Activated gamma-delta T cell treated with anti-CD3 and anti-CD28 coated beads, Interleukin-2, amount 50 U/mL, for 16 hours (primary cell): ENCODE data around the gene CCL22.
"Not testable (repeated sequence)": the region's sequence is repeated elsewhere in the genome, so short reads cannot be mapped to it uniquely, and the experiment has no call there.

Source experiments
- DNase-seq: peaks from one replicate; pipeline ENCODE4 v3.0.0-alpha.2; 2020; ENCODE audit warnings: low read depth

Gene CCL22

DNA sequence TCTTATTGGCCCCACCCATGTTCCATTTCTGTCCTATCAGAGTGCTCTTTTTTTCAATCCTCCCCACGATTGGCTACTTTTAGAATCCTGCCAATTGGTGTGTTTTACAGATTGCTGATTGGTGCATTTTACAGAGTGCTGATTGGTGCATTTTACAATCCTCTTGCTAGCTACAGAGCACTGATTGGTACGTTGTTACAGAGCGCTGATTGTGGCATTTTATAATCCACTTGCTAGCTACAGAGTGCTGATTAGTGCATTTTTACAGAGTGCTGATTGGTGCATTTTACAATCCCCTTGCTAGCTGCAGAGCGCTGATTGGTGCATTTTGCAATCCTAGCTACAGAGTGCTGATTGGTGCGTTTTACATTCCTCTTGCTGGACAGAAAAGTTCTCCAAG, 36.4 kb downstream of the CCL22 start:
- no peak for DNase-seq

DNA sequence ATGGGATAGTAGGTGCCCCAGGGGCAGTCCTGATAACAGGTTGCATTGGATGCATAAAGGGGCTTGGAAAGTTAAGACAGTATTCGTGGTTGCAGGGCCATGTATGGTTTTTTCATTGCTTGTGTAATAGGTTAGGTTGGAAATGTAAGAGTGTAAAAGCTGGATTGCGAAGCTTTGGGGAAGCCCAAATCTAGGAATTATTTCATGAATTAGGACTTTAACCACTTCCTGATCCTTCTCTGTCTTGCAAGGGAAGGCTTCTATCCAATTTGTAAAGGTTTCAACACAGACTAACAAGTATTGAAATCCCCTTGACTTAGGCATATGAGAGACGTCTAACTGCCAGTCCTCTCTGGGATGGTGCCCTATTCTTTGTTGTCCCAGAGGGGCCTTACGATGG, 38.2 kb downstream of the CCL22 start:
- no peak for DNase-seq

DNA sequence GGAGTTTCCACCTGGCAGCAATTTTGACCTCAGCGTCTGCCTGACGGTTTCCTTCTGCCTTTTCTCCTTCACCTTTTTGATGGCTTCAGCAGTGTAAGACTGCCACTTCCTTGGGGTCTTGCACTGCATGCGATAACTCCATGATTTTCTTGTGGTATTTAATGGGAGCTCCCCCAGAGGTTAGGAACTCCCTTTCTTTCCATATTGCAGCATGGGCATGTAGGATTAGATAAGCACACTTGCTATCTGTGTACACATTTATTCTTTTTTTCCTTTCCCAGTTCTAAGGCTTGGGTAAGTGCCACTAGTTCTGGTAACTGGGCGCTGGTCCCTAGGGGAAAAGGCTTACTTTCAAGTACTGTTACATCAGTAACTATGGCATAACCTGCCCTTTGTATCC, 38.9 kb downstream of the CCL22 start:
- not testable (repeated sequence) for DNase-seq

DNA sequence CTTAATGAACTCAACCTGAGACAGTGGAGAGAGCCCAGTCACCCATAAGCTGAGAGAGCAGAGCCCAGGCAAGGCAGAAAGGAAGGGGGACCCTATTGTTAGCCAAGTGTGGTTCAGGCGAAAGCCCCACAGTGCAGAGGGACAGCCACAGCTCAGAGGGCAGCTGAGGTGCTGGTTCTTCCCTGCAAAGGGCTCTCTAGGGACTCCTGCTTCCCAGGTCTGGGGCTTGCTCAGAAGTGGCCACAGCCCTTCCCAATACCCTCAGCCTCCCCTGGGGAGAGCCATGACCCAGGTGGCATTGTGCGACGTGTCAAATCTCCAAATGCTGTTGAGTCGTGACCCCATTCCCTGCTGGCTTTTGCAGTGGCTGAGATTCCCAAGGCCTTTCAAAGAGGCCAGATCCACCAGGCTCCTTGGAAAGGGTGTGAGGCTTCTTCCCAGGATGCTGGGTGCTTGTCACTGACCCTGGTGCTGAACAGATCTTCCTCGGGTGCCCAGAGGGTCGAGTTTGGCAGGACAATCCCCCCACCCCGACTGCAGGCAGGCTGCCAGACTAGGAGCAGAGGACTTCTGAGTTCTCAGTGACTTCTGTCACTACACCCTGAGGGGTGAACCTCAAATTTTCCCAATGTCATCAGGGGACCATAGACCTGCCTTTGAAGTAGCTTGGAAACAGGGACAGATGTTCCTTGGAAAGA, 43.5 kb downstream of the CCL22 start:
- DNase-seq = no peak

DNA sequence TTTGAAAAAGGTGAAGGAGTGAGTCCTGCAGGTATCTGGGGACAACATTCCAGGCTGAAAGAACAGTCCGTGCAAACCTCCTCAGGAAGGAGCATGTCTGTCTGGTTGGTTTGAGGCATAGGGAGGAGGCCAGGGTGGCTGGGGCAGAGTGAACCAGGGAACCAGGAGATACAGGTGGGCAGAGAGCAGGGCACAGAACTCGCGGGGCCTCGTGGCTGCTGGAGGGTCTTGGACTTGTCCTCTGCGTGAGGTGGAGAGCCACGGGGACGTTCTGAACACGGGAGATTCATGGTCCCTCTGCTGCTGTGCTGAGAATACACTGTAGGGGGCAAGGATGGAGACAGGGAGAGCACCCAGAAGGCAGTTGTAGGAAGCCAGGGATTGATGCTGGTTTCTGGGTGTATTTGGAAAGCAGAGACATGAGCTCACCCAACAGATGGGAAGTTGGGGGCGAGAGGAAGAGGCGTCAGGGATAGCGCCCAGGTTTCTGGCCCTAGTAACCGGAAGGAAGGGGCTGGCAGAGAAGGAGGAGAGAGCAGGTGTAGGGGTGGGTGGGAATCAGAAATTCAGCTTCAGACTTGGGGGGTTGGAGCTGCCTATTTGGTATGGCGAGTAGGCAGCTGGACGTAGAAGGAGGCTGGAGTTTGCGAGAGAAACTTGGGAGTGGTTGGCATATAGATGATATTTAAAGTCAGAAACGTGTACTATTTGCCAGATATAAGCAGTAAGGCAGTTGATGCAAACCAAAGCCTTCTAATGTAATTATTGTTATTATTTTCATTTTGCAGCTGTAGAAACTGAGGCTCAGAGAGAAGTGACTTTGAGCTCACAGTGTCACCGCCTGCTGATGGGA, 45.6 kb downstream of the CCL22 start, which contains the start of gene CCL17:
Gene CCL17 (plus strand): TSS at position 803 of the 853 bp plus-strand sequence. CDS start 9,166 bp downstream, outside the sequence.
- no peak for DNase-seq

DNA sequence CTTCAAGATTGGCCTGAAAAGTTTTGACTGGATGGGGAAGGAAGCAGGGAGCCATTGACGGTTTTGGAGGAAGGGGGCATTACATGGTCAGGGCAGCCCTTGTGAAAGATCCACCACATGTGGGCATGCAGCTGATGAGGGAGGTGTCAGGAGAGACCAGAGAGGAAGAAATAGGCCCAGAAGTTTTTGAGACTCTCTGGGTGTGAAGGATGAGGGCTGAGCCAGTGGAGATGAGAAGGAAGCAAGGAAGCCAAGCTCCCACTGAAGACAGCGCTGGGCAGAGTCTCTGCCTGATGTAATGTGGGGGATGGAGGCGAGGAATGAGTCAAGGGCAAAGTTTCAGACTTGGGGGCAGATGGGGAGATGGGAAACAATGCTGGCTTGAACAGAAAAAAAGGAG, 46.5 kb downstream of the CCL22 start:
- no peak for DNase-seq

DNA sequence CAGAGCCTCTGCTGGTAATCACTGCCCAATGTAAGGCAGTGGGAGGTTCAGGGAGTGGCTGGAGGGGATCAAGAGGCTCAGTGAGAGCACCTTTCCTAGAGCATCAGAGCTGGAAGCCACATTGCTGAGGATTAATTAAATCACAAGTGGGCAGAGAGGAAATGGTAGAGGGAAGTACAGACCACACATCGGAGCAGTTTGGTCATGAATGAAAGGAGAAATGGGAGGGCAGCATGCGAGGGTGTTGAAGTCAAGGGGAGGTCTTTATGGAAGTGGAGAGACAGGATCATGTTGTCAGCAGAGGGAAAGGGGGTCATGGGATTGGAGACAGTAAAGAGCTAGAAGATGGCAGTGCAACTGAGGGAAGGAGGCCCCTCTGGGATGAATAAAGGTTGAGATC, 48.3 kb downstream of the CCL22 start:
- no peak for DNase-seq

DNA sequence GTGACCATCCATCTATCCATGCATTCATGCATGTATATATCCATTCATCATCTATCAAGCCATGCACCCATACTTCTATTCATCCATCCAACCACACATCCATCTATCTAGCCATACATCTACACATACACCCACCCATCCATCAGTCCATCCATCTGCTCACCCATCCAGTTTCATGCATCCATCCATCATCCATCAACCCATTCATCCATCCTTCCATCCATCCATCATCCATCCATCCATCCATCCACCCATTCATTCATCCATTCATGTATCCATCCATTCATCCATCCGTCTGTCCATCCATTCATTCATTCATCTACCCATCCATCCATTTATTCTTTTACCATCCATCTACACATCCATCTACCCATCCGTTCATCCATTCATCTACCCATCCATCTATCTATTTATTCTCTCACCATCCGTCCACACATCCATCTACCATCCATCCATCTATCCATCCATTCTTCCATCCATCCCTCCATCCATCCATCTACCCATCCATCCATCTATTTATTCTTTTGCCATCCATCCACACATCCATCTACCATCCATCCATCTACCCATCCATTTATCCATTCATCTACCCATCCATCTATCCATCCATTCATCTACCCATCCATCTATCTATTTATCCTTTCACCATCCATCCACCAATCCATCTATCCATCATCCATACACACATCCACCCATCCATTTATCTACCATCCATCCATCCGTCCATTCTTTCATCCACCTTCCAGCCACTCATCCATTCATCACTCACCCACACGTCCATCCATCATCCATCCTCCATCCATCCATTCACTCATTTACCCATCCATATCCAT, 49.2 kb downstream of the CCL22 start:
- DNase-seq = no peak

DNA sequence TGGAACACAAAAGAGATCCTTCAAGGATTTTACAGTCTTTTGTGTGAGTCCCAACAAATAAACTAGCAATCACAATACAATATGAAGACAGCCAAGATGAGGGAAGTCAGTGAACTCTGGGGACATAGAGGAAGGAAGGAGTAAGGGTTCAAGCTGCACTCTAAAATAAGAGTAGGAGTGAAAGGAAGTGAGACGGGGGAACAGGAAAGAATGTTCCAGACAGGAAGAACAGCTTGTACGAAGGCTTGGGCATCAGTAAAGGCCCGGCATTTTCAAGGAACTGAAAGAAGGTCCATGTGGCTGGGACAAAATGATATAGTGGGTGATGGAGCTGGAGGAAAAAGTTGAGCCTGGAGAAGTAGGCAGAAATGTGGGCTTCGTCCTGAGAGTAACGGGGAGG, 50.5 kb downstream of the CCL22 start:
- DNase-seq = no peak

DNA sequence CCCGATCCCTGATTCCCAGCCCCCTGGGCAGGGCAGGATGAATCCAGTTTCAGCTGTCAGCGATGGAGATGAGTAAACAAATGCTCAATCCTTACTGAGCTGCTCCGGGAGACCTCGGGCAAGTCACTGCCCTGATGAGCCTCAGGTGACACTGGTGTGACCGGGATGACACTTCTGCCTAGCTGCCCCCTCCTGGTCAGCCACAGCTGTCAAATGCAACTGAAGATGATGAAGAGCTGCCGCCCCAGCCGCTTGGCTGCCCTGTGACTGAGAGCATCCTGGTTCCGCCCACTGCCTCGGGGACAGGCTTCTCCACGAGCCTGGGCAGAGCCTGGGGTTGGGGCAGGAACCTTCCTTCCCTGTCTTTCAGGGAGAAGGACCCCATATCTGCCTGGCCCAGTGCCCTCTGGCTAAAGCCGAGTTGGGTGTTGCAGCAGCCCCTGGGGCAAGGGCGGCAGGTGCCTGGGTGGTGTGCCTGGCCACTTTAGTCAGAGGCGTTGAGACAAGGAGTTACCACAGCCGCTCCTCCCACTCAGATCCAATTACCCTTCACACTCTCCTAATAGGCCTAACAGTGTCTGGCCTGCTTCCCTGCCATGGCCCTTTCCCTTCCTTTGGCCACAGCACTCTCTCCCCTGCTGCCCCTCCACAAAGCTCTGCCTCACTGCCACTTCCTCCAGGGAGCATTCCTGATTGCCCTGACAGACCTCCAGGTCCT, 51.4 kb downstream of the CCL22 start:
- no peak for DNase-seq

DNA sequence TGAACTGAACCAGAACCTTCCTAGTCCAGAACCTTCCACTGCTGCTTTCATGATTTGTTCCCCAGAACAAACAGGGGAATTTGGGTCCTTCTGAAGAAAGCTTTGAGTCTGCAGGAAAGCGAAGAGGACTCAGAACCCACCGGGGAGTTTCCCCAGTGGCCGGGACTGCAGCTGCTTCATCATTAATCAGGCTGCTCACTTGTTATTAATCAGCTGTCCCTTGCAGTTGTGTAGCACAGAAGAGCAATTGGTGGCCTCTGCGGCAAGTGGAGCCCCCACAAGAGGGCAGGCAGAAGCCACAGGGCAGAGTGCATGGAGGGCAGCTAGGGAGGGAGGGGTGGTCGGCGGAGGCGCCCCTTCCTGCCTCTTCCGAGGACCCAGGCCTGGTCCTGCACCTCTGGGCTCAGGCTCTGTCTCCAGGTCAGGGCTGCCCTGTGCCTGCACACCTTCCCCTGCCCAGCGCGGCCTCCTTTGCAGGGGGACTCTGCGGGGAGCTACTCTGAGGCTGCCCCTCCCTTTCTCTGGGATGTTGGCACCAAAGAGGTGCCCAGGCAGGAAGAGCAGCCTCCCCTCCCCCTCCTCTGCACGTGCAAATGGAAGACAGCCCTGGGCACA, 52.9 kb downstream of the CCL22 start:
- no peak for DNase-seq

DNA sequence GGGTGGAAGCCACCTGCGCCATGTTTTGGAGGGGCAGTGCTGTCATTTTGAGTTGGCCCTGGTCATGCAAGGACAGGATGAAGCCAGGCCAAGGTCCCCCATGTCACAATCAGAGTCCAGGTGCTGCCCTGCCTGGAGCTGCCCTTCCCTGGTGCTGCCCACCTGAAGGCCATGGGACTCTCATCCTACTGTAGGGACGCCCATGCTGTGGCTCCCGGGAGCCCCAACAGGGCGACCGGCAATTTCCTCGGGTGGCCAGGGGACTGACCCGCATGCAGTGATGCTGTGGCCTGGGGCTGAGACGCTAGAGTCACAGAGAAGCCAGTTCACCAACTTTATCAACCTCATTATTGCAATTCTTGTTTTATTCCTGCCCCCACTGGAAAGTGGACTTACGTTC, 54.0 kb downstream of the CCL22 start:
- no peak for DNase-seq

DNA sequence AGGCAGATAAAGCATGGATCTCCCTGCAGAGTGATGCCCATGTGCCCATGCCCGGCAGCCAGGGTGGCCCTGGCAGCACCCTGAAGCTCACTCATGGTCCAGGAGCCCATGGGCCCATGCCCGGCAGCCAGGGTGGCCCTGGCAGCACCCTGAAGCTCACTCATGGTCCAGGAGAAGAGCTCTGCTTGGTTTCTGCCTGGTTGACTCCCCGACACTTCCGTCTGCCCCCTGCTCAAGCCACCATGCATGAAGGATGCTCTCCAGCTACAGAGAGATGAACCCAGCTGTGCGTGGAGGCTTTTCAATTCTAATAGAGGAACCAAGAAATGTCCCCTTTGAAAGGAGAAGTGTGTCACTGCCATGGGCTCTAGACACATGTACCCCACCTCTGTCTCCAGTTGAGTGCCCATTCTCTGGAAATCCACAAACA, 54.7 kb downstream of the CCL22 start:
- DNase-seq = no peak

DNA sequence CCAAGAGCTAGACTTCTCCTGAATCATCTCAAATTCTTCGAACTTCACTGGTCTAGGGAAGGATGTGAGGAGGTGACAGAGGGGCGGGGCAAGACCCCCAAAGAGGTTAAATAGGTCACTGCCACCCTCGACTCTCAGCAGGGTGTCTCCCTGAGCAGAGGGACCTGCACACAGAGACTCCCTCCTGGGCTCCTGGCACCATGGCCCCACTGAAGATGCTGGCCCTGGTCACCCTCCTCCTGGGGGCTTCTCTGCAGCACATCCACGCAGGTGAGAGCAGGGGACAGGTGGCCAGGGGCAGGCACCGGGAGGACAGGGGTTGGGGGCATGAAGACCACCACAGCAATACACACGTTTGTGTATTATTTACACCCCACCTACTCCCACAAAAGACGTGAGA, 55.1 kb downstream of the CCL22 start:
- no peak for DNase-seq
